Erythroblast (primary cell): ENCODE measurements around the gene UBE2D2.

Experiments used
- GATA1 ChIP-seq: IDR thresholded peaks from 2 replicates; pipeline ENCODE4 v1.6.1; 2011; ENCODE audit warnings: low read depth, mild to moderate bottlenecking, control low read depth, low read length, moderate library complexity
- POLR2A ChIP-seq: IDR thresholded peaks from 2 replicates; pipeline ENCODE4 v1.6.1; 2011; ENCODE audit warnings: mild to moderate bottlenecking, low read length

DNA sequence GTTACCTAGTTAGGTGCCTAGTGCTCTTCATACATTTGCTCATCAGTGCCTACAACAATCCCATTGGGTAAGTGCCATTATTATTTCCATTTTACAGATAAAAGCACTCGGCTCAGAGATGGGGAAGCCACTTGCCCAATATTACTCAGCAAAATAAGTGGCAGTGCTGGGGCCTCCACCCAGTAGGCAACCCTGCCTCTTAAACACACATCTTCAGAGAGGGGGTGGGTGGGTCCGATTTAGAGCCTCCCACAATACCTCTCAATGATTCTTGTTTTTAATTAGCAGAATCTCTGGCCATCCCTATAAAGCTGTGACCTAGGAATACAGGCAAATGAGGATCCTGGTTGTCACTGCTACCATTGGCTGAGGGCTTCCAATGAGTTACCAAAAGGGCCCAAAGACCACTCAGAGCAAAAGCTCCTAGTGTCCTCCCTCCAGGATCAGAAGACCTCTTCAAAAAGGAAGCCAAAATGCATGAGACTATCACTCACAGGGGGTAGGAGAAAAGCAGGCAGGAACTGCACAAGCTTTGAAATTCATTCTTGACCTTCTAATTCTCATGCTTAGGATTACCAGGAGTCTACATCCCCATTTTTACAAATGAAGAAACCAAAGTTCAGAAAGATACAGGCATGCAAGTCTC is 36.1 kb upstream of the UBE2D2 start:
- TF ChIP-seq POLR2A (no peak), GATA1 (no peak)
